ENCODE data around the gene BOD1L2.

DNA sequence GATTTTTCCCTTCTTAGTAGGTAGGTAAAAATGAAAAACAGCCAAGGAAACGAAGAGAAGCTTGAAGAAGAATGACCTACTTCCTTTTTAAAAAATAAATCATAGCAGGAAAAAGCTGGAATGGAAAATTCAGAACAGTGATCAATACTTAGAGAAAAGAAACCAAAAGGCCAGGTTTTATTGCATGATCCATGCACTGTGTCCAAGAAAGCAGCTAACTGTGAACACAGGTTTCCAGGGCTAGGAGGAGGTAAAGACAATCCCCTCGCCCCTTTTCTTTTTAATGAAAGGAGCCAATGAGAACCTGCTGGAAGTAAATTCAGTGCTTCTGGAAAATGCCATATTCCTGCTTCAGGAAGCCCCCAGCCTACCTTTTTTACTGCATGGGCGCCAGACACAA is 47.2 kb downstream of the BOD1L2 start:
- TF ChIP-seq POLR2AphosphoS5 (IDR thresholded peaks at IDR 0.05; ENCODE audit: insufficient read depth, low read depth, low read length) (no peak), EZH2 (IDR thresholded peaks at IDR 0.05; ENCODE audit: borderline replicate concordance, low read depth, low read length, severe bottlenecking) (no peak)
- TF ChIP-seq, protein P1, sequence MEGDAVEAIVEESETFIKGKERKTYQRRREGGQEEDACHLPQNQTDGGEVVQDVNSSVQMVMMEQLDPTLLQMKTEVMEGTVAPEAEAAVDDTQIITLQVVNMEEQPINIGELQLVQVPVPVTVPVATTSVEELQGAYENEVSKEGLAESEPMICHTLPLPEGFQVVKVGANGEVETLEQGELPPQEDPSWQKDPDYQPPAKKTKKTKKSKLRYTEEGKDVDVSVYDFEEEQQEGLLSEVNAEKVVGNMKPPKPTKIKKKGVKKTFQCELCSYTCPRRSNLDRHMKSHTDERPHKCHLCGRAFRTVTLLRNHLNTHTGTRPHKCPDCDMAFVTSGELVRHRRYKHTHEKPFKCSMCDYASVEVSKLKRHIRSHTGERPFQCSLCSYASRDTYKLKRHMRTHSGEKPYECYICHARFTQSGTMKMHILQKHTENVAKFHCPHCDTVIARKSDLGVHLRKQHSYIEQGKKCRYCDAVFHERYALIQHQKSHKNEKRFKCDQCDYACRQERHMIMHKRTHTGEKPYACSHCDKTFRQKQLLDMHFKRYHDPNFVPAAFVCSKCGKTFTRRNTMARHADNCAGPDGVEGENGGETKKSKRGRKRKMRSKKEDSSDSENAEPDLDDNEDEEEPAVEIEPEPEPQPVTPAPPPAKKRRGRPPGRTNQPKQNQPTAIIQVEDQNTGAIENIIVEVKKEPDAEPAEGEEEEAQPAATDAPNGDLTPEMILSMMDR (IDR thresholded peaks at IDR 0.05; ENCODE audit: extremely low read depth in 1 of 2, insufficient read depth in 1 of 2, low read depth in 1 of 2, low read length in 2 of 2) = no peak
